Astrocyte (in vitro differentiated cells and primary cell): ENCODE data around the gene PLEKHG4B. TPM values are rescaled to one million over a fixed set of nuclear protein-coding genes. Genes with fewer than 3 reads are reported as not detected.
"Not testable (repeated sequence)": the region's sequence is repeated elsewhere in the genome, so short reads cannot be mapped to it uniquely, and the experiment has no call there.

Experiments used
- DNase-seq: peaks from one replicate; pipeline ENCODE4 v3.0.0-alpha.2; 2010; ENCODE audit warnings: low read depth
- FAIRE-seq: peaks from 2 replicates; lab custom pipeline; 2011; peaks lifted over from hg19 to GRCh38; lab: Jason Lieb, UNC
- H2AFZ ChIP-seq: 2 replicates; pipeline ENCODE4 v1.6.0; 2012; ENCODE audit warnings: low read depth, low read length, inconsistent platforms
- H3K27ac ChIP-seq: 2 replicates; pipeline ENCODE4 v1.5.1; 2011; ENCODE audit warnings: low read depth, low read length, inconsistent platforms
- H3K27me3 ChIP-seq: 2 replicates; pipeline ENCODE4 v1.6.0; 2011; ENCODE audit warnings: low read length, inconsistent platforms; ENCODE audit not compliant: insufficient read depth
- H3K36me3 ChIP-seq: 2 replicates; pipeline ENCODE4 v1.5.1; 2011; ENCODE audit warnings: low read length, inconsistent platforms; ENCODE audit not compliant: insufficient read depth
- H3K4me1 ChIP-seq: 2 replicates; pipeline ENCODE4 v1.5.1; 2011; ENCODE audit warnings: low read length, inconsistent platforms; ENCODE audit not compliant: insufficient read depth
- H3K4me2 ChIP-seq: 2 replicates; pipeline ENCODE4 v1.6.0; 2012; ENCODE audit warnings: low read length, inconsistent platforms
- H3K4me3 ChIP-seq: 2 replicates; pipeline ENCODE4 v1.5.1; 2011; ENCODE audit warnings: low read depth, mild to moderate bottlenecking, low read length, inconsistent platforms; ENCODE audit not compliant: insufficient read depth
- H3K79me2 ChIP-seq: 2 replicates; pipeline ENCODE4 v1.6.0; 2012; ENCODE audit warnings: mild to moderate bottlenecking, low read length, inconsistent platforms; ENCODE audit not compliant: insufficient read depth
- H3K9ac ChIP-seq: 2 replicates; pipeline ENCODE4 v1.6.0; 2012; ENCODE audit warnings: mild to moderate bottlenecking, low read length, inconsistent platforms
- H3K9me3 ChIP-seq: 2 replicates; pipeline ENCODE4 v1.5.1; 2012; ENCODE audit warnings: low read depth, mild to moderate bottlenecking, low read length, inconsistent platforms; ENCODE audit not compliant: insufficient read depth
- H4K20me1 ChIP-seq: 2 replicates; pipeline ENCODE4 v1.6.0; 2012; ENCODE audit warnings: low read length, inconsistent platforms; ENCODE audit not compliant: insufficient read depth
- H3K27ac Mint-ChIP-seq: one replicate; pipeline ENCODE4 v1.8.0; 2021; ENCODE audit warnings: mild to moderate bottlenecking, mixed read lengths; ENCODE audit not compliant: unreplicated experiment
- H3K27me3 Mint-ChIP-seq: one replicate; pipeline ENCODE4 v1.8.0; 2021; ENCODE audit warnings: low read depth, mixed read lengths; ENCODE audit not compliant: unreplicated experiment
- H3K36me3 Mint-ChIP-seq: one replicate; pipeline ENCODE4 v1.8.0; 2021; ENCODE audit warnings: low read depth, mixed read lengths; ENCODE audit not compliant: unreplicated experiment
- H3K4me1 Mint-ChIP-seq: one replicate; pipeline ENCODE4 v1.8.0; 2021; ENCODE audit warnings: low read depth, mixed read lengths; ENCODE audit not compliant: unreplicated experiment
- H3K4me3 Mint-ChIP-seq: one replicate; pipeline ENCODE4 v1.8.0; 2021; ENCODE audit warnings: mild to moderate bottlenecking, moderate library complexity, mixed read lengths; ENCODE audit not compliant: unreplicated experiment
- H3K9me3 Mint-ChIP-seq: one replicate; pipeline ENCODE4 v1.8.0; 2021; ENCODE audit warnings: mild to moderate bottlenecking, mixed read lengths; ENCODE audit not compliant: unreplicated experiment
- EZH2 ChIP-seq: IDR thresholded peaks from 2 replicates; pipeline ENCODE4 v1.6.1; 2012; ENCODE audit warnings: mild to moderate bottlenecking, low read length, inconsistent platforms; ENCODE audit not compliant: insufficient read depth
- total RNA-seq: library from RNA; stranded (reverse); gene quantifications from 2 replicates; pipeline ENCODE4 v1.2.1, GENCODE V29; 2021
- TF ChIP-seq, protein P1 (sequence below): IDR thresholded peaks from 2 replicates; pipeline ENCODE4 v1.5.1; 2011; ENCODE audit warnings: low read depth, mild to moderate bottlenecking, inconsistent platforms, low read length, moderate library complexity; ENCODE audit not compliant: insufficient read depth

PLEKHG4B gene
- total RNA-seq, 1 donor from 2014 or later, result 8.1 TPM

DNA sequence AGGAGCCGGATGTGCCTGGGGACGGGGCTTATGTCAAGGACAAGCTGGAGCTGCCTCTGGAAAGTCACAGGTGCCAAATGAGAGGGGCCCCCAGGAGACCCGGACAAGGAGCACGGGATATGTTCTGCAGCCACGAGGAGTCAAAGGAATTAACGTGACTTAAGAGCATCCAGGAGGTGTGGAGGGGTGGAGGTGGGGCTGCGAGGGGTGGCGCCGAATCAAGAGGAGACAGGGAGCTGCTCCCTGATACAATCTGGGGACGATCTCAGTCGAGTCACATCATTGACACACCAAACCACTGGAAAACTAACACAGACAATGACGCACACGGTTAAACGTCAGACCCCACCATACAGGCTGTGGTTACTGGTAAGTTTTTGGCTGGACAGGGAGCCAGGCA is 115.6 kb downstream of the PLEKHG4B start:
- peaks cover 65% of the 10 kb centered on the region for H4K20me1 ChIP-seq
- peak overlapping the region; percentile 13 for H3K4me2 ChIP-seq
- H3K79me2 ChIP-seq, result peaks cover 41% of the 10 kb centered on the region
- peaks cover 12% of the 10 kb centered on the region for H3K4me1 Mint-ChIP-seq
- H3K27ac ChIP-seq, result peak overlapping the region; percentile 16
- H3K4me3 Mint-ChIP-seq, result no peak overlapping the region
- no peaks in the 10 kb centered on the region for H3K9me3 Mint-ChIP-seq
- H3K27me3 Mint-ChIP-seq, result no peaks in the 10 kb centered on the region
- no peak overlapping the region for H2AFZ ChIP-seq
- DNase-seq (peak; percentile 84), FAIRE-seq (no peak)
- H3K36me3 Mint-ChIP-seq, result peaks cover 10% of the 10 kb centered on the region
- H3K27me3 ChIP-seq, result no peaks in the 10 kb centered on the region
- H3K9ac ChIP-seq, result peak overlapping the region; percentile 33
- TF ChIP-seq, protein P1, sequence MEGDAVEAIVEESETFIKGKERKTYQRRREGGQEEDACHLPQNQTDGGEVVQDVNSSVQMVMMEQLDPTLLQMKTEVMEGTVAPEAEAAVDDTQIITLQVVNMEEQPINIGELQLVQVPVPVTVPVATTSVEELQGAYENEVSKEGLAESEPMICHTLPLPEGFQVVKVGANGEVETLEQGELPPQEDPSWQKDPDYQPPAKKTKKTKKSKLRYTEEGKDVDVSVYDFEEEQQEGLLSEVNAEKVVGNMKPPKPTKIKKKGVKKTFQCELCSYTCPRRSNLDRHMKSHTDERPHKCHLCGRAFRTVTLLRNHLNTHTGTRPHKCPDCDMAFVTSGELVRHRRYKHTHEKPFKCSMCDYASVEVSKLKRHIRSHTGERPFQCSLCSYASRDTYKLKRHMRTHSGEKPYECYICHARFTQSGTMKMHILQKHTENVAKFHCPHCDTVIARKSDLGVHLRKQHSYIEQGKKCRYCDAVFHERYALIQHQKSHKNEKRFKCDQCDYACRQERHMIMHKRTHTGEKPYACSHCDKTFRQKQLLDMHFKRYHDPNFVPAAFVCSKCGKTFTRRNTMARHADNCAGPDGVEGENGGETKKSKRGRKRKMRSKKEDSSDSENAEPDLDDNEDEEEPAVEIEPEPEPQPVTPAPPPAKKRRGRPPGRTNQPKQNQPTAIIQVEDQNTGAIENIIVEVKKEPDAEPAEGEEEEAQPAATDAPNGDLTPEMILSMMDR, result no peak
- TF ChIP-seq EZH2, result no peak
- no peaks in the 10 kb centered on the region for H3K36me3 ChIP-seq
- H3K4me3 ChIP-seq, result no peak overlapping the region
- peaks cover 23% of the 10 kb centered on the region for H3K4me1 ChIP-seq
- H3K27ac Mint-ChIP-seq, result no peak overlapping the region
- no peaks in the 10 kb centered on the region for H3K9me3 ChIP-seq

DNA sequence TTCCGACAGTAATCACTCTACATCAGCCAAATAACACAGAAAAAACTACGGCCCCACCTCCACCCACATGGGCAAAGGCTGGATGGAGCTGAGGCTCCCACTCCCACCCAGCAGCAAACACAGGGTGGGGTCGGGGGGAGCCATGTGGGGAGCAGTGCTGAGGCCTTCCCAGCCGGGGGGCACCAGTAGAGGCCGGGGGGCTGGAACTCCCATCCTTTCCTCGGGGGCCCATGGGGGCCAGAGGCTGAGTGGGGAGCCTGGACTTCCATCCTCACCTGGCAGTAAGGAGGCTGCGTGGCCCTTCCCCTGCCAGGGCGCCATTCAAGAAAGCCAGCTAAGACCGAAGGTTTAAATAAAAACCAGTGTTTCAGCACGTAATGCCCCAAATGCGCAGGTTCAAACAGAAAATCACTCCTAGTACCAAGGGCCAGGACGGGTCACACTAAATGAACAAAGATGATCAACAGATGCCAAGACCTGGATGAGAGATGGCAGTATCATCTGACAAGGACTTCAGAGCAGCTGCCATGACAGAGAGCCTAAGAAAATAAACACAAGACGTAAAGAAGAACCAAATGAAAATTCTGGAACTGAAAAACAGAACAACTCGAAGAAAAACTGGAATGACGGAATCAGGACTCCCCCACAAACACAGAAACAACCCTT is 116.6 kb downstream of the PLEKHG4B start:
- no peaks in the 10 kb centered on the region for H3K9me3 Mint-ChIP-seq
- peaks cover 2% of the 10 kb centered on the region for H3K36me3 ChIP-seq
- TF ChIP-seq EZH2, result no peak
- TF ChIP-seq, protein P1, result no peak
- peaks cover 67% of the 10 kb centered on the region for H4K20me1 ChIP-seq
- DNase-seq (no peak), FAIRE-seq (no peak)
- H3K9ac ChIP-seq, result no peak overlapping the region
- H3K4me2 ChIP-seq, result no peak overlapping the region
- peaks cover 8% of the 10 kb centered on the region for H3K36me3 Mint-ChIP-seq
- H3K4me1 Mint-ChIP-seq, result peaks cover 12% of the 10 kb centered on the region
- H2AFZ ChIP-seq, result no peak overlapping the region
- no peak overlapping the region for H3K4me3 Mint-ChIP-seq
- peaks cover 43% of the 10 kb centered on the region for H3K79me2 ChIP-seq
- H3K4me1 ChIP-seq, result peaks cover 23% of the 10 kb centered on the region
- no peaks in the 10 kb centered on the region for H3K27me3 Mint-ChIP-seq
- no peaks in the 10 kb centered on the region for H3K27me3 ChIP-seq
- peaks cover 2% of the 10 kb centered on the region for H3K9me3 ChIP-seq
- H3K4me3 ChIP-seq, result no peak overlapping the region
- no peak overlapping the region for H3K27ac Mint-ChIP-seq
- H3K27ac ChIP-seq, result no peak overlapping the region

DNA sequence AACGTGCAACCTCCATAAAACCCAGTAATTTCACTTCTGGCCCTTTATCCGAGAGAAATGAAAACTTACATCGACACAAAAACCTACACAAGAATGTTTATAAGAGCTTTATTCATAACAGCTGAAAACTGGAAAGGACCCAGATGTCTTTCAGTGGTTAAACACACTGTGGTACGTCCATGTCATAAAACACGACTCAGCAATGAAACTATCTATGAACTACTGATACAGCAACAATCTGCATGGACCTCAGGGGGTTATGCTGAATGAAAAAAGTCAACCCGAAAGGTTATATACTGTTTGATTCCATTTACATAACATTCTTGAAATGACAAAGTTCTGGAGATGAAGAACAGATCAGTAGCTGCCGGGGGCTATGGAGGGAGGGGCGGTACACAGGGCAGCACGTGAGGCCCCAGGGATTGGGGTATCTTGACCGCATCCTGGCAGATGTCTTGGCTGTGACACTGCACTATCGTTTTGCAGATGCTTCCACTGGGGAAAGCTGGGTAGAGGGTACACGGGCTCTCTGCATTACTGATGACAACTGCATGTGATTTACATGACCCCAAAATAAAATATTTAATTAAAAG is 121.9 kb downstream of the PLEKHG4B start:
- Histone ChIP-seq H3K9me3 (peaks cover 4% of the 10 kb centered on the region), H3K27ac (no peak overlapping the region), H3K27me3 (no peaks in the 10 kb centered on the region), H4K20me1 (peaks cover 16% of the 10 kb centered on the region), H3K4me1 (no peaks in the 10 kb centered on the region), H3K4me2 (no peak overlapping the region), H3K36me3 (peaks cover 5% of the 10 kb centered on the region), H3K9ac (no peak overlapping the region), H3K4me3 (no peak overlapping the region), H2AFZ (no peak overlapping the region), H3K79me2 (peaks cover 41% of the 10 kb centered on the region)
- peaks cover 1% of the 10 kb centered on the region for H3K9me3 Mint-ChIP-seq
- peaks cover 10% of the 10 kb centered on the region for H3K36me3 Mint-ChIP-seq
- DNase-seq (no peak), FAIRE-seq (no peak)
- no peak overlapping the region for H3K4me3 Mint-ChIP-seq
- H3K27ac Mint-ChIP-seq, result no peak overlapping the region
- TF ChIP-seq EZH2, result no peak
- TF ChIP-seq, protein P1, result no peak
- H3K4me1 Mint-ChIP-seq, result peaks cover 10% of the 10 kb centered on the region
- H3K27me3 Mint-ChIP-seq, result no peaks in the 10 kb centered on the region

DNA sequence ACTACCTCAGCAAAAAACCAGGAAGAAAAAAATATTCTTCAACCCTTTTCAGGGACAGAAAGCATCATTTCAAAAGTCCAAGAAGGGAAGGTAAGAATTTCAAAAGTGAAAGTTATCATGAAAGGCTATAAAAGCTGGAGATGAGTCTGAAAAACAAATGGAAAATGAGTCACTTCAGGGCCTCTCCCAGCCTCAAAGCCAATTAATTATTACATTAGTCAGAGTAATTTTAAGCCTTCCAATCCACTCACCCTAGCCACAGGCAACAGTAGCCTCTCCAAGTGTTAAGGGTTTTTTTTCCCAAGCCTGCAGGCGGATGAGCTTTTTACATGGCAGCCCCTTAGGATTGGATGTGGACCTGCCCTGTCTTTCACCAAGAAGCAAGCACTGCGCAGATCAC is 123.3 kb downstream of the PLEKHG4B start:
- not testable (repeated sequence) for FAIRE-seq, H3K27ac Mint-ChIP-seq
- H3K4me1 Mint-ChIP-seq, result peaks cover 13% of the 10 kb centered on the region

More for the DNA sequence above, 123.3 kb downstream of the PLEKHG4B start:
- H3K9ac ChIP-seq, result peak overlapping the region; percentile 51
- peaks cover 20% of the 10 kb centered on the region for H4K20me1 ChIP-seq
- peaks cover 10% of the 10 kb centered on the region for H3K36me3 Mint-ChIP-seq
- H3K27me3 Mint-ChIP-seq, H3K9me3 ChIP-seq, H3K36me3 ChIP-seq, H3K4me3 ChIP-seq, H3K27me3 ChIP-seq, H3K4me1 ChIP-seq, H2AFZ ChIP-seq, H3K9me3 Mint-ChIP-seq: not testable (repeated sequence)
- H3K4me2 ChIP-seq, result peak overlapping the region; percentile 79
- peak; percentile 43 for DNase-seq
- peak overlapping the region; percentile 58 for H3K4me3 Mint-ChIP-seq
- H3K27ac ChIP-seq, result peak overlapping the region; percentile 64
- H3K79me2 ChIP-seq, result peaks cover 46% of the 10 kb centered on the region
